ENCODE data around the gene KRTAP12-1. TPM values are rescaled to one million over a fixed set of nuclear protein-coding genes. Genes with fewer than 3 reads are reported as not detected.
"Not testable (repeated sequence)": the region's sequence is repeated elsewhere in the genome, so short reads cannot be mapped to it uniquely, and the experiment has no call there.

Gene KRTAP12-1
- total RNA-seq, 1 experiment from 2014 or later: not detected

- Histone ChIP-seq H3K79me2 (ENCODE audit: low read depth) (no peaks in the 10 kb centered on the region), H3K9me3 (ENCODE audit: insufficient read depth, low read depth) (no peaks in the 10 kb centered on the region), H3K36me3 (ENCODE audit: low read depth) (no peaks in the 10 kb centered on the region), H3K4me2 (no peak overlapping the region), H3K27me3 (ENCODE audit: insufficient read depth, low read depth) (peaks cover 40% of the 10 kb centered on the region), H3K27ac (no peak overlapping the region), H4K20me1 (ENCODE audit: insufficient read depth) (no peaks in the 10 kb centered on the region), H3F3A (ENCODE audit: insufficient read depth, low read depth) (no peaks in the 10 kb centered on the region), H3K4me3 (no peak overlapping the region), H2AFZ (no peak overlapping the region), H3K9me2 (ENCODE audit: insufficient read depth) (no peaks in the 10 kb centered on the region), H3K4me1 (replicated peaks; ENCODE audit: insufficient read depth) (no peaks in the 10 kb centered on the region)
- ChIA-PET CTCF (no interaction called here), POLR2A (ENCODE audit: unreplicated experiment) (no interaction called here)
- no TSS peak for BruUV-seq (replicated peaks)
- no peak for DNase-seq
- no peak for TF ChIP-seq CTCF (conservative IDR thresholded peaks at IDR 0.05)
- TF ChIP-seq EZH2 (IDR thresholded peaks at IDR 0.05; ENCODE audit: low read depth): no peak
- intact Hi-C loops (cut with micrococcal nuclease; ENCODE audit: unreplicated experiment): no loop called here
Observed at GRCh38 chr21:44639331-44639655, 42.7 kb downstream of the KRTAP12-1 start.

GRCh38 chr21:44638506-44639330, 43.2 kb downstream of the KRTAP12-1 start:
- H3K4me1 ChIP-seq (replicated peaks; ENCODE audit: insufficient read depth); H3K79me2 ChIP-seq (ENCODE audit: low read depth); BruUV-seq (replicated peaks); H3K36me3 ChIP-seq (ENCODE audit: low read depth); intact Hi-C loops (cut with micrococcal nuclease; ENCODE audit: unreplicated experiment); H3K4me2 ChIP-seq; POLR2A ChIA-PET (ENCODE audit: unreplicated experiment); H3K27ac ChIP-seq; CTCF ChIA-PET; H3F3A ChIP-seq (ENCODE audit: insufficient read depth, low read depth); H2AFZ ChIP-seq; H3K4me3 ChIP-seq; H3K9me2 ChIP-seq (ENCODE audit: insufficient read depth); H4K20me1 ChIP-seq (ENCODE audit: insufficient read depth); DNase-seq; H3K9me3 ChIP-seq (ENCODE audit: insufficient read depth, low read depth): not testable (repeated sequence)
- peaks cover 44% of the 10 kb centered on the region for H3K27me3 ChIP-seq (ENCODE audit: insufficient read depth, low read depth)

GRCh38 chr21:44637851-44638348, 44.1 kb downstream of the KRTAP12-1 start:
- CTCF ChIA-PET; DNase-seq; intact Hi-C loops (cut with micrococcal nuclease; ENCODE audit: unreplicated experiment): not testable (repeated sequence)

GRCh38 chr21:44637018-44637850, 44.7 kb downstream of the KRTAP12-1 start, which contains the start of gene KRTAP10-10:
Gene KRTAP10-10, plus strand, starts transcription at chr21:44637356. Its CDS starts 62 bp downstream, at chr21:44637418.
- POLR2A ChIA-PET (ENCODE audit: unreplicated experiment): no interaction called here
- H2AFZ ChIP-seq: no peak within 1 kb of the TSS
- no peak within 1 kb of the TSS for H3K4me2 ChIP-seq
- H3K79me2 ChIP-seq (ENCODE audit: low read depth): no peaks in the 10 kb centered on the region
- intact Hi-C loops (cut with micrococcal nuclease; ENCODE audit: unreplicated experiment): no loop called here
- no peaks in the 10 kb centered on the region for H3K4me1 ChIP-seq (replicated peaks; ENCODE audit: insufficient read depth)
- no peak for TF ChIP-seq CTCF (conservative IDR thresholded peaks at IDR 0.05)
- no peak for TF ChIP-seq EZH2 (IDR thresholded peaks at IDR 0.05; ENCODE audit: low read depth)
- no TSS peak for BruUV-seq (replicated peaks)
- peaks cover 43% of the 10 kb centered on the region for H3K27me3 ChIP-seq (ENCODE audit: insufficient read depth, low read depth)
- DNase-seq: no peak
- CTCF ChIA-PET: no interaction called here
- H3K4me3 ChIP-seq: no peak within 1 kb of the TSS
- no peaks in the 10 kb centered on the region for H3K36me3 ChIP-seq (ENCODE audit: low read depth)
- H4K20me1 ChIP-seq (ENCODE audit: insufficient read depth): no peaks in the 10 kb centered on the region
- no peaks in the 10 kb centered on the region for H3F3A ChIP-seq (ENCODE audit: insufficient read depth, low read depth)
- no peaks in the 10 kb centered on the region for H3K9me3 ChIP-seq (ENCODE audit: insufficient read depth, low read depth)
- no peaks in the 10 kb centered on the region for H3K9me2 ChIP-seq (ENCODE audit: insufficient read depth)
- no peak within 1 kb of the TSS for H3K27ac ChIP-seq

More at GRCh38 chr21:44637851-44638348, 44.1 kb downstream of the KRTAP12-1 start:
- H3K4me2 ChIP-seq; H3K79me2 ChIP-seq (ENCODE audit: low read depth); H3K36me3 ChIP-seq (ENCODE audit: low read depth); H4K20me1 ChIP-seq (ENCODE audit: insufficient read depth); H2AFZ ChIP-seq; H3K4me1 ChIP-seq (replicated peaks; ENCODE audit: insufficient read depth); H3K9me2 ChIP-seq (ENCODE audit: insufficient read depth); H3K9me3 ChIP-seq (ENCODE audit: insufficient read depth, low read depth); POLR2A ChIA-PET (ENCODE audit: unreplicated experiment); H3K27ac ChIP-seq; H3F3A ChIP-seq (ENCODE audit: insufficient read depth, low read depth); BruUV-seq (replicated peaks); H3K4me3 ChIP-seq: not testable (repeated sequence)
- H3K27me3 ChIP-seq (ENCODE audit: insufficient read depth, low read depth): peaks cover 44% of the 10 kb centered on the region
